ENCODE results near the gene SERTAD1.

- TF ChIP-seq CTCF (IDR thresholded peaks at IDR 0.05) (no peak), EZH2 (IDR thresholded peaks at IDR 0.05; ENCODE audit: borderline replicate concordance, insufficient read depth, low read depth, low read length, poor library complexity, severe bottlenecking) (no peak)
These were observed 12.4 kb downstream of the SERTAD1 start, which contains the start of gene PRX for GRCh38 chr19:40413291-40413845.
